ENCODE results near the gene CFAP69. TPM values are rescaled to one million over a fixed set of nuclear protein-coding genes. Genes with fewer than 3 reads are reported as not detected.
"Not testable (repeated sequence)": the region's sequence is repeated elsewhere in the genome, so short reads cannot be mapped to it uniquely, and the experiment has no call there.

The CFAP69 gene
- total RNA-seq, 1 donor from 2014 or later, result 3.6 TPM

GRCh38 chr7:90347759-90348158 is 102.8 kb downstream of the CFAP69 start:
- no peak for DNase-seq (ENCODE audit: low read depth)
- no peaks in the 10 kb centered on the region for H3K36me3 ChIP-seq (ENCODE audit: control insufficient read depth, insufficient read depth, low read length)
- no peak for TF ChIP-seq CTCF (IDR thresholded peaks at IDR 0.05; ENCODE audit: insufficient read depth, low read length, poor library complexity, severe bottlenecking)

GRCh38 chr7:90349305-90349704 is 104.3 kb downstream of the CFAP69 start:
- no peak for DNase-seq (ENCODE audit: low read depth)
- TF ChIP-seq CTCF (IDR thresholded peaks at IDR 0.05; ENCODE audit: insufficient read depth, low read length, poor library complexity, severe bottlenecking), result no peak
- H3K4me3 ChIP-seq (ENCODE audit: low read depth, low read length), result no peak overlapping the region
- H3K27me3 ChIP-seq (ENCODE audit: control insufficient read depth, insufficient read depth, low read length), result no peaks in the 10 kb centered on the region
- no peaks in the 10 kb centered on the region for H3K36me3 ChIP-seq (ENCODE audit: control insufficient read depth, insufficient read depth, low read length)

More at GRCh38 chr7:90347759-90348158, 102.8 kb downstream of the CFAP69 start:
- no peaks in the 10 kb centered on the region for H3K27me3 ChIP-seq (ENCODE audit: control insufficient read depth, insufficient read depth, low read length)
- H3K4me3 ChIP-seq (ENCODE audit: low read depth, low read length), result no peak overlapping the region

- DNase-seq (ENCODE audit: low read depth); H3K27me3 ChIP-seq (ENCODE audit: control insufficient read depth, insufficient read depth, low read length); H3K36me3 ChIP-seq (ENCODE audit: control insufficient read depth, insufficient read depth, low read length); H3K4me3 ChIP-seq (ENCODE audit: low read depth, low read length): not testable (repeated sequence)
These were observed 105.1 kb downstream of the CFAP69 start for GRCh38 chr7:90350032-90350431.

- DNase-seq (ENCODE audit: low read depth), result no peak
- H3K4me3 ChIP-seq (ENCODE audit: low read depth, low read length), result no peak overlapping the region
- TF ChIP-seq CTCF (IDR thresholded peaks at IDR 0.05; ENCODE audit: insufficient read depth, low read length, poor library complexity, severe bottlenecking), result no peak
- H3K36me3 ChIP-seq (ENCODE audit: control insufficient read depth, insufficient read depth, low read length), result no peaks in the 10 kb centered on the region
- no peaks in the 10 kb centered on the region for H3K27me3 ChIP-seq (ENCODE audit: control insufficient read depth, insufficient read depth, low read length)
These were observed 107.0 kb downstream of the CFAP69 start for GRCh38 chr7:90351987-90352386.

Other genes starting within 250 kb of the CFAP69 start
- 5.7 and 6.9 TPM in 2 replicates for gene STEAP1, start 90.7 kb upstream of the CFAP69 start, total RNA-seq
- gene STEAP2, start 33.4 kb upstream of the CFAP69 start, total RNA-seq, result 5.2 and 16.4 TPM in 2 replicates
- gene FAM237B, start 76.1 kb downstream of the CFAP69 start, total RNA-seq, result not detected in 2 replicates
- gene GTPBP10, start 101.5 kb downstream of the CFAP69 start, total RNA-seq, result 11.9 and 16.0 TPM in 2 replicates
- 62.7 and 63.3 TPM in 2 replicates for gene CLDN12, start 158.3 kb downstream of the CFAP69 start, total RNA-seq
- not detected in 2 replicates for gene PTTG1IP2, start 224.5 kb downstream of the CFAP69 start, total RNA-seq